Pancreas (tissue), 10 donors: ENCODE measurements around the gene ZNF362. TPM values are rescaled to one million over a fixed set of nuclear protein-coding genes. Genes with fewer than 3 reads are reported as not detected.

Experiments used
- ATAC-seq, 4 donors: fragments of 200-7000 bp; cut with Tn5 transposase; one replicate each; pipeline versions ENCODE4 v1.8.0 to v1.9.1; 2020; ENCODE audit warnings: mild to moderate bottlenecking in 4 of 4, moderate library complexity in 4 of 4
- DNase-seq, 6 donors: peaks; one replicate each; pipeline ENCODE4 v3.0.0-alpha.2; 2020
- FAIRE-seq: peaks from 2 replicates; lab custom pipeline; 2012; peaks lifted over from hg19 to GRCh38; lab: Jason Lieb, UNC
- H3K27ac ChIP-seq, 4 donors: fragments of 200-600 bp; sonication (generic); 1 replicate in 3 of 4; 2 replicates in 1 of 4; pipeline versions ENCODE4 v1.5.0 to v1.8.0; 2020
- H3K27me3 ChIP-seq, 4 donors: fragments of 200-600 bp; one replicate each; pipeline ENCODE4 v1.8.0; 2021
- H3K36me3 ChIP-seq, 3 donors: fragments of 200-600 bp; sonication (generic) in 1 of 3; one replicate each; pipeline versions ENCODE4 v1.5.0 to v1.8.0; 2020 to 2021
- H3K4me1 ChIP-seq, 3 donors: fragments of 200-600 bp; one replicate each; pipeline ENCODE4 v1.8.0; 2021
- H3K4me3 ChIP-seq, 4 donors: fragments of 200-600 bp; sonication (generic) in 2 of 4; one replicate each; pipeline versions ENCODE4 v1.5.0 to v1.8.0; 2020 to 2021
- H3K9me3 ChIP-seq, 4 donors: fragments of 200-600 bp; one replicate each; pipeline ENCODE4 v1.8.0; 2021
- WGBS, 2 donors: extraction: QIAGEN DNeasy Blood & Tissue Kit; methylation state at CpG; one replicate each; pipeline ENCODE4 v1.1.7; 2013; 5-methylcytosine and 5-hydroxymethylcytosine counted together
- intact Hi-C, 3 donors: fragments of 100-400 bp; cut with DNase I; formaldehyde crosslinking; loops; one replicate each; pipeline versions ENCODE4 v1.11.1 to v1.14.2; 2022
- polyA plus RNA-seq, 2 donors: library from polyadenylated mRNA; stranded (reverse); fragments of 200-250 nt; gene quantifications; one replicate each; pipeline ENCODE4 v1.2.3, GENCODE V29; 2013
- total RNA-seq, 6 donors: library from RNA; stranded (reverse); fragmentation: NEBNext Ultra II Directional in 4 of 6; extraction: Animal tissue kit (Norgen Biotek cat#: 25700) in 4 of 6; gene quantifications; one replicate each; pipeline versions ENCODE4 v1.2.1 to v1.2.4, GENCODE V29; 2021 to 2023
- TF ChIP-seq, protein P1 (sequence below), 4 donors: fragments of 200-600 bp; sonication (generic) in 3 of 4; IDR thresholded peaks; one replicate each; pipeline versions ENCODE4 v1.5.0 to v1.8.0; 2021; ENCODE audit warnings: antibody characterized with exemption in 4 of 4
- donor health status: healthy with polysubstance abuse.
- donor health status: DM: no; HTN: no; CAD: no; lungs with moderate emphysema.
- donor health status: DM: no; HTN: no; CAD: no.
- donor health status: control.
- donor health status: control.
- donor health status: Bipolar disorder and iron deficiency.
- donor health status: DM: yes; HTN: yes; CAD: no.
- donor health status: DM: no; HTN: no; CAD: no.
- donor health status: DM: no; HTN: no; CAD: no.
- donor health status: DM: yes; HTN: yes; CAD: no.

ZNF362 gene
- total and polyA plus RNA-seq, 8 donors = 11.8 to 19.7 (median 13.9) TPM

DNA sequence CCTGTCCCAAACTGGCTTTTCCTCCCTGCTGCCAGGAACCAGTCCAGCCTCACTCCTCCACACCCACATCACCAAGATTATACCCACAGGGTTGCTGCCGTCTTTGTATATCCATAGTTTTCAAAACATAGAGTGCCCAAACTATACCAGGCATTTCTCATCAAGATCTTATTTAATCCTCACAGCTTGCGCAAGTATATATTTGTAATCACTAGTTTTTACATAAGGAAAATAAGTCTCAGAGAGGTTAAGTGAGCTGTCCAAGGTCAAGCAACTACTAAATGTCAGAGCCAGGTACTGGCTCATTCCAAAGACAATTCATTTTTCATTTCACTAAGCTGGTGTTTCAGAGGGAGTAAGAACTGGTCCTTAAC is 34.9 kb upstream of the ZNF362 start:
- no peak overlapping the region for H3K27ac ChIP-seq
- intact Hi-C loops = loop anchor here in 1 of 3 donors (10.0 kb wide), 1 partner anchor 153 kb away; no protein-coding TSS in a partner anchor
- TF ChIP-seq, protein P1, sequence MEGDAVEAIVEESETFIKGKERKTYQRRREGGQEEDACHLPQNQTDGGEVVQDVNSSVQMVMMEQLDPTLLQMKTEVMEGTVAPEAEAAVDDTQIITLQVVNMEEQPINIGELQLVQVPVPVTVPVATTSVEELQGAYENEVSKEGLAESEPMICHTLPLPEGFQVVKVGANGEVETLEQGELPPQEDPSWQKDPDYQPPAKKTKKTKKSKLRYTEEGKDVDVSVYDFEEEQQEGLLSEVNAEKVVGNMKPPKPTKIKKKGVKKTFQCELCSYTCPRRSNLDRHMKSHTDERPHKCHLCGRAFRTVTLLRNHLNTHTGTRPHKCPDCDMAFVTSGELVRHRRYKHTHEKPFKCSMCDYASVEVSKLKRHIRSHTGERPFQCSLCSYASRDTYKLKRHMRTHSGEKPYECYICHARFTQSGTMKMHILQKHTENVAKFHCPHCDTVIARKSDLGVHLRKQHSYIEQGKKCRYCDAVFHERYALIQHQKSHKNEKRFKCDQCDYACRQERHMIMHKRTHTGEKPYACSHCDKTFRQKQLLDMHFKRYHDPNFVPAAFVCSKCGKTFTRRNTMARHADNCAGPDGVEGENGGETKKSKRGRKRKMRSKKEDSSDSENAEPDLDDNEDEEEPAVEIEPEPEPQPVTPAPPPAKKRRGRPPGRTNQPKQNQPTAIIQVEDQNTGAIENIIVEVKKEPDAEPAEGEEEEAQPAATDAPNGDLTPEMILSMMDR (IDR thresholded peaks at IDR 0.05) = no peak
- DNase-seq = no peak
- no peaks in the 10 kb centered on the region for H3K4me1 ChIP-seq
- FAIRE-seq = no peak
- no peak for ATAC-seq
- 54 to 74% methylated on average over 2 of the region's 2 CpGs for WGBS, 2 donors
- no peaks in the 10 kb centered on the region for H3K27me3 ChIP-seq
- H3K9me3 ChIP-seq = no peaks in the 10 kb centered on the region
- no peaks in the 10 kb centered on the region for H3K36me3 ChIP-seq
- no peak overlapping the region for H3K4me3 ChIP-seq

DNA sequence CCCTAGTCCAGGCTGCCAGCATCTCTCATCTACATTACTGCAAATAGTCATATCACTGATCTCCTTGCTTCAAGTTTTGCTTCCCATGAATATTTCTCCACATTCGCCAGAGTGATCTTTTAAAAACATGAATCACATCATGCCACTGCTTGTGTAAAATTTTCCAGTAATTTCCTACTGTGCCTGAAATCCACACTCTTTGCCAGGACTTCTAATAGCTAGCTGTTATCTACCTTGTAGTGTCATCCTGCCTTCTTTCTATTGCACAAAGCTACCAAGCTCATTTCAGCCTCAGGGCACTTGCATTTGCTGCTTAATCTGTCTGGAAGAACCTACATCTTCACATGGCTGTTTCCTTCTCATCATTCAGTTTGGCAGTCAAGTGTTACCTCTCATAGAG is 33.9 kb upstream of the ZNF362 start:
- H3K4me1 ChIP-seq = no peaks in the 10 kb centered on the region
- intact Hi-C loops = loop anchor here in 1 of 3 donors (10.0 kb wide), 1 partner anchor 152 kb away; no protein-coding TSS in a partner anchor
- H3K27me3 ChIP-seq = no peaks in the 10 kb centered on the region
- no peak overlapping the region for H3K27ac ChIP-seq
- DNase-seq (no peak), ATAC-seq (no peak), FAIRE-seq (no peak)
- TF ChIP-seq, protein P1 (IDR thresholded peaks at IDR 0.05) = no peak
- H3K36me3 ChIP-seq = no peaks in the 10 kb centered on the region
- no peak overlapping the region for H3K4me3 ChIP-seq
- WGBS, 2 donors = 71 to 72% methylated on average over 1 of the region's 1 CpG
- no peaks in the 10 kb centered on the region for H3K9me3 ChIP-seq

DNA sequence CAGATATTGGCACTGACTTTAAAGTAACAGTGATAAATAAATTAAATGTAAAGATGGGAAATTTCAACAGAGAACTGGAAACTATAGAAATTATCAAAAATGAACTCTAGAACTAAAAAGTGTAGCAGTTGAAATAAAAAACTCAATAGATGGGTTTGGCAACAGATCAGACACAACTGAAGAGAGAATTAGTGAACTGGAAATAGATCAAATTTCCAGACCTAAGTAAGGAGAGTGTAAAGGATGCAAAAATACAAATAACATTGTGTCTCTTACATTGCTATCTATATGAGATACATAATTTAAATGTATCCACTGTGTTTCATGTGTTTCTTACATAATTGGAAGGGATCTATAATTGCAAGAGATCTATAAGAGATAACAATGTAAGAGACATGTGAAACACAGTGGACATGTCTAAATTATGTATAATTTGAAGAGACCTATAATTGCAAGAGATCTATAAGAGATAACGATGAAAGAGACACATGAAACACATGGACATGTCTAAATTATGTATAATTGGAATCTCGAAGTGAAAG is 32.1 kb upstream of the ZNF362 start:
- no peak for DNase-seq
- no peaks in the 10 kb centered on the region for H3K36me3 ChIP-seq
- H3K4me3 ChIP-seq = no peak overlapping the region
- WGBS, 2 donors = 65 to 71% methylated on average over 2 of the region's 2 CpGs
- H3K4me1 ChIP-seq = no peaks in the 10 kb centered on the region
- H3K9me3 ChIP-seq = no peaks in the 10 kb centered on the region
- H3K27me3 ChIP-seq = no peaks in the 10 kb centered on the region
- FAIRE-seq = no peak
- H3K27ac ChIP-seq = no peak overlapping the region
- no peak for ATAC-seq
- intact Hi-C loops = loop anchor here in 1 of 3 donors (10.0 kb wide), 1 partner anchor 151 kb away; no protein-coding TSS in a partner anchor
- TF ChIP-seq, protein P1 (IDR thresholded peaks at IDR 0.05) = no peak

DNA sequence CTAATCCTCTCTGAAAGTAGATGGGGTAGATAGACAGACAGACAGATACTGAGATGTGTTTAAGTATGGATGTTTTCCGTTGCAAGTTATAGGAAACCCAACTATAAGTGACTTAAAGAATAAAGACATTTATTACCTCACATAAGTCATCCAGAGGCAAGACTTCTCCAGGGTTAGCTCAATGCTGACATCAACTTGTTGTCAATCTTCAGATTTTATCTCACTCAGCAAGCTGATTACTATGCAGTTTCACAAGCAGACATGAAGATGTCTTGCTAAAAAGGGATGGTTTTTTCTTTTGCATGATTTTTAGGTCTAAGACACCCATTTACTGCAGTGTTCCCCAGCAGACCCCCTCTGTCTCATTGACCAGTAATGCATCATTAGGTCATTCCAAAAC is 30.7 kb upstream of the ZNF362 start:
- intact Hi-C loops = loop anchor here in 1 of 3 donors (10.0 kb wide), 1 partner anchor 149 kb away; no protein-coding TSS in a partner anchor
- no peaks in the 10 kb centered on the region for H3K36me3 ChIP-seq
- no peaks in the 10 kb centered on the region for H3K27me3 ChIP-seq
- H3K4me3 ChIP-seq = no peak overlapping the region
- no peaks in the 10 kb centered on the region for H3K4me1 ChIP-seq
- H3K27ac ChIP-seq = no peak overlapping the region
- DNase-seq = no peak
- TF ChIP-seq, protein P1 (IDR thresholded peaks at IDR 0.05) = no peak
- no peak for FAIRE-seq
- no peak for ATAC-seq
- WGBS, 2 donors = 47 to 48% methylated on average over 1 of the region's 1 CpG
- no peaks in the 10 kb centered on the region for H3K9me3 ChIP-seq

DNA sequence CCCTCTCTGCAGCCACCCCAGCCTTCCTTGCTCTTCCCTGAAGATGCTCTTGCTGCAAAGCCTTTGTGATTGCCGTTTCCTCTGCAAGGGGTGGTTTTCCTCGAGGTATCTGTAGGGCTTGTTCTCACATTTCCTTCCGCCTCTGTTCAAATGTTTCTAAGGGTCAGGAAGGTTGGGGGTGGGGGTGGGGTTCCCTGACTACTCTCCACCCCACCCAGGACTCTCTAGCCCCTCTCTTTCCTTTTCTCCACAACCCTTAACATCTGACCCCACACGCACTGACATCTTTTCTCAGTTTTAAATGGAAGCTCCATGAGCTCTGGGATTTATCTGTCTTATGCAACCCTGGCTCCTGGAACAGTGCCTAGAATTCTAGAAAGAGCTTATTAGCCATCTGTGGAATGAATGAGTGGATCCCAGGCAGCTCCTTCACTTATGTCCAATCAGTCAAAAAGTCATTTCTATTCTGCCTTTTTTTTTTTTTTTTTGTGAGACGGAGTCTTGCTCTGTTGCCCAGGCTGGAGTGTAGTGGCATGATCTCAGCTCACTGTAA is 27.3 kb upstream of the ZNF362 start:
- ATAC-seq (peak in 3 of 4 donors; percentile 39 to 53 (median 51)), DNase-seq (no peak), FAIRE-seq (no peak)
- Histone ChIP-seq H3K4me3 (no peak overlapping the region), H3K27me3 (no peaks in the 10 kb centered on the region), H3K4me1 (no peaks in the 10 kb centered on the region), H3K36me3 (no peaks in the 10 kb centered on the region), H3K9me3 (no peaks in the 10 kb centered on the region), H3K27ac (no peak overlapping the region)
- TF ChIP-seq, protein P1 (IDR thresholded peaks at IDR 0.05) = no peak
- intact Hi-C loops = loop anchor here in 1 of 3 donors (10.0 kb wide), 1 partner anchor 146 kb away; no protein-coding TSS in a partner anchor
- WGBS, 2 donors = 42 to 46% methylated on average over 5 of the region's 5 CpGs
